Karpas-422 (cell line): ENCODE measurements around the gene SLCO1A2. TPM values are rescaled to one million over a fixed set of nuclear protein-coding genes. Genes with fewer than 3 reads are reported as not detected.

Experiments
- DNase-seq: peaks from one replicate; pipeline ENCODE4 v3.0.0-alpha.2; 2015
- H2AFZ ChIP-seq: fragments of 200-600 bp; sonication (generic); 2 replicates; pipeline ENCODE4 v1.6.1; 2014; ENCODE audit warnings: antibody characterized with exemption, low read length, mixed read lengths
- H3K27ac ChIP-seq: fragments of 200-600 bp; sonication (generic); 2 replicates; pipeline ENCODE4 v1.5.1; 2014; ENCODE audit warnings: mild to moderate bottlenecking, low read length, moderate library complexity
- H3K27me3 ChIP-seq: fragments of 200-600 bp; sonication (generic); 2 replicates; pipeline ENCODE4 v1.6.1; 2014; ENCODE audit warnings: low read length, mixed read lengths
- H3K36me3 ChIP-seq: fragments of 200-600 bp; sonication (generic); 2 replicates; pipeline ENCODE4 v1.6.1; 2014; ENCODE audit warnings: low read length, mixed read lengths; ENCODE audit not compliant: insufficient read depth
- H3K4me1 ChIP-seq: fragments of 200-600 bp; sonication (generic); 2 replicates; pipeline ENCODE4 v1.6.1; 2014; ENCODE audit warnings: mild to moderate bottlenecking, low read length, mixed read lengths
- H3K4me2 ChIP-seq: fragments of 200-600 bp; sonication (generic); 2 replicates; pipeline ENCODE4 v1.6.1; 2014; ENCODE audit warnings: low read length, low read depth, mild to moderate bottlenecking; ENCODE audit not compliant: poor library complexity, severe bottlenecking
- H3K4me3 ChIP-seq: fragments of 200-600 bp; sonication (generic); 2 replicates; pipeline ENCODE4 v1.5.1; 2014; ENCODE audit warnings: mild to moderate bottlenecking, antibody characterized with exemption, low read length, mixed read lengths
- H3K79me2 ChIP-seq: fragments of 200-600 bp; sonication (generic); 2 replicates; pipeline ENCODE4 v1.6.1; 2014; ENCODE audit warnings: mild to moderate bottlenecking, low read length, mixed read lengths
- H3K9ac ChIP-seq: fragments of 200-600 bp; sonication (generic); 2 replicates; pipeline ENCODE4 v1.6.0; 2014; ENCODE audit warnings: low read length
- H3K9me2 ChIP-seq: fragments of 200-600 bp; sonication (generic), shearing (Covaris generic); replicated peaks from 2 replicates; pipeline ENCODE4 v1.6.0; 2014; ENCODE audit warnings: mild to moderate bottlenecking, low read length, moderate library complexity; ENCODE audit not compliant: insufficient read depth
- H3K9me3 ChIP-seq: fragments of 300-700, 200-600 bp; sonication (generic); 2 replicates; pipeline ENCODE4 v1.6.1; 2014; ENCODE audit warnings: low read length, mixed read lengths
- H4K20me1 ChIP-seq: fragments of 200-600 bp; sonication (generic); 2 replicates; pipeline ENCODE4 v1.6.1; 2014; ENCODE audit warnings: mild to moderate bottlenecking, antibody characterized with exemption, low read length, low read depth; ENCODE audit not compliant: insufficient read depth
- total RNA-seq: library from RNA; depleted of rRNA; stranded (reverse); fragments of >200 nt; shearing (Covaris generic); gene quantifications from 2 replicates; pipeline ENCODE4 v1.2.3, GENCODE V29; 2014; ENCODE audit warnings: low replicate concordance

Gene SLCO1A2
- total RNA-seq, 1 experiment from 2014 or later: not detected

- H3K4me3 ChIP-seq: no peak overlapping the region
- no peaks in the 10 kb centered on the region for H3K27me3 ChIP-seq
- H2AFZ ChIP-seq: no peak overlapping the region
- H3K9me2 ChIP-seq: no peaks in the 10 kb centered on the region
- H3K9ac ChIP-seq: no peak overlapping the region
- H3K36me3 ChIP-seq: no peaks in the 10 kb centered on the region
- no peaks in the 10 kb centered on the region for H3K9me3 ChIP-seq
- no peak overlapping the region for H3K4me2 ChIP-seq
- H4K20me1 ChIP-seq: no peaks in the 10 kb centered on the region
- H3K79me2 ChIP-seq: no peaks in the 10 kb centered on the region
- DNase-seq: no peak
- no peaks in the 10 kb centered on the region for H3K4me1 ChIP-seq
- H3K27ac ChIP-seq: no peak overlapping the region
Measured at GRCh38 chr12:21276826-21277225, 57.9 kb downstream of the SLCO1A2 start.

- no peaks in the 10 kb centered on the region for H3K4me1 ChIP-seq
- no peak overlapping the region for H3K4me2 ChIP-seq
- no peaks in the 10 kb centered on the region for H3K9me2 ChIP-seq
- H2AFZ ChIP-seq: no peak overlapping the region
- H3K36me3 ChIP-seq: no peaks in the 10 kb centered on the region
- 0 out of 2 replicates have a peak, but pooled peaks cover 3% of the 10 kb centered on the region for H3K27me3 ChIP-seq
- no peak for DNase-seq
- no peaks in the 10 kb centered on the region for H3K79me2 ChIP-seq
- H3K27ac ChIP-seq: no peak overlapping the region
- no peaks in the 10 kb centered on the region for H3K9me3 ChIP-seq
- no peaks in the 10 kb centered on the region for H4K20me1 ChIP-seq
- H3K9ac ChIP-seq: no peak overlapping the region
- H3K4me3 ChIP-seq: no peak overlapping the region
Measured at GRCh38 chr12:21265932-21266331, 68.8 kb downstream of the SLCO1A2 start.

DNA sequence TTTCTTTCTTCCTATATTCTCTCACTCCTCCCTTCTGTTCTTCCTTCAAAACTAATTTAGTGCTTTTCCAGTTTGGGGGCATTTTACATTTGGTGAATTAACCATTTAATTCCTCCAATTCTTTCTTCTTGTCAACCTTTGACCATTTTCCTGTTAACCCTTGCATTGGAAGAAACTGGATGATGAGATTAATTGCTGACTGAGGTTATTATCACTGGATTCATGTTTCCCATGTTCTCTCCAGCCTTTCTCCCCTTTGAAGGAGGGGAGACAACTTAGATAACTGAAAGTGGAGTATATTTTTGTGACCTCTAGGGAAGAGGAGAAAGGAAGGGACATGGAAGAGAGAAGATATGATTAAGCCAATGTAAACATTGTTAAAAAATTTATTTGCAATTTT, 70.5 kb downstream of the SLCO1A2 start:
- Histone ChIP-seq H3K79me2 (no peaks in the 10 kb centered on the region), H3K9ac (no peak overlapping the region), H3K27ac (no peak overlapping the region), H3K9me3 (no peaks in the 10 kb centered on the region), H3K4me3 (no peak overlapping the region), H3K36me3 (no peaks in the 10 kb centered on the region), H4K20me1 (no peaks in the 10 kb centered on the region), H3K4me1 (no peaks in the 10 kb centered on the region), H2AFZ (no peak overlapping the region), H3K27me3 (0 out of 2 replicates have a peak, but pooled peaks cover 3% of the 10 kb centered on the region), H3K9me2 (no peaks in the 10 kb centered on the region), H3K4me2 (no peak overlapping the region)
- no peak for DNase-seq

DNA sequence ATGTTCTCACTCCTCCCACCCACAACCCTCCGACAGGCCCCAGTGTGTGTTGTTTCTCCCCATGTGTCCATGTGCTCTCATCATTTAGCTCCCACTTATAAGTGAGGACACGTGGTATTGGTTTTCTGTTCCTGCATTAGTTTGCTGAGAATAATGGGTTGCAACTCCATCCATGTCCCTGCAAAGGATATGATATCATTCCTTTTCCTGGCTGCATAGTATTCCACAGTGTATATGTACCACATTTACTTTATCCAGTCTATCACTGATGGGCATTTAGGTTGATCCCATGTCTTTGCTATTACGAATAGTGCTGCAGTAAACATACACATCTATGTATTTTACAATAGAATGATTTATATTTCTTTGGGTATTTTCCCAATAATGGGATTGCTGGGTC, 77.5 kb downstream of the SLCO1A2 start:
- Histone ChIP-seq H3K79me2 (no peaks in the 10 kb centered on the region), H3K9ac (no peak overlapping the region)
- DNase-seq: no peak

GRCh38 chr12:21252070-21252469, 82.6 kb downstream of the SLCO1A2 start:
- Histone ChIP-seq H3K27ac (no peak overlapping the region), H3K79me2 (no peaks in the 10 kb centered on the region), H3K27me3 (no peaks in the 10 kb centered on the region), H3K4me1 (no peaks in the 10 kb centered on the region), H3K4me2 (no peak overlapping the region), H3K9me3 (no peaks in the 10 kb centered on the region), H3K4me3 (no peak overlapping the region), H4K20me1 (no peaks in the 10 kb centered on the region), H3K36me3 (no peaks in the 10 kb centered on the region), H3K9me2 (no peaks in the 10 kb centered on the region), H2AFZ (no peak overlapping the region), H3K9ac (no peak overlapping the region)
- DNase-seq: no peak

More for the DNA sequence above, 77.5 kb downstream of the SLCO1A2 start:
- H3K9me2 ChIP-seq: no peaks in the 10 kb centered on the region
- H3K27ac ChIP-seq: no peak overlapping the region
- H4K20me1 ChIP-seq: no peaks in the 10 kb centered on the region
- H3K36me3 ChIP-seq: no peaks in the 10 kb centered on the region
- H3K4me2 ChIP-seq: no peak overlapping the region
- H3K27me3 ChIP-seq: no peaks in the 10 kb centered on the region
- H3K4me1 ChIP-seq: no peaks in the 10 kb centered on the region
- no peak overlapping the region for H2AFZ ChIP-seq
- no peaks in the 10 kb centered on the region for H3K9me3 ChIP-seq
- no peak overlapping the region for H3K4me3 ChIP-seq

DNA sequence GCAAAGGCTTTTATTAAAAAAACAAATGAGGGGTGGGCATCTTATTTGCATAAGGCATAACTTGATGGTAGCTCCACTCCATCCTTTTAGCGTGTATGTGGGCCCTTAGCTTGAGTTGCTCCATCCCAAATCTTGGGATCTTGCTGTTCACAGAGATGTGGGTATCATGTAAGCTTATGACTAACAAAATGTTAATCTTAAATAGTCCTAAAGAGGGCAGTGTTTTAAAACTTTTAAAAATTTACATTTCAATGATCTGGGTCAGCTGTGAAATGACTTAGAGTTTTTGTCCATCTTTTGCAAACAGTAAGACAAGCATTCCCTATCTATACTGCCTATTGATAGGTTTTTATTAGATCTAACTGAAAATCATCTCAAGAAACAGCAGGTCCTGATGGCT, 86.0 kb downstream of the SLCO1A2 start:
- no peaks in the 10 kb centered on the region for H3K27me3 ChIP-seq
- H3K4me3 ChIP-seq: no peak overlapping the region
- no peak overlapping the region for H3K27ac ChIP-seq
- peak; percentile 51 for DNase-seq
- H3K4me1 ChIP-seq: no peaks in the 10 kb centered on the region
- H4K20me1 ChIP-seq: no peaks in the 10 kb centered on the region
- no peak overlapping the region for H3K9ac ChIP-seq
- no peaks in the 10 kb centered on the region for H3K79me2 ChIP-seq
- H3K36me3 ChIP-seq: no peaks in the 10 kb centered on the region
- H3K4me2 ChIP-seq: no peak overlapping the region
- H3K9me2 ChIP-seq: no peaks in the 10 kb centered on the region
- H2AFZ ChIP-seq: no peak overlapping the region
- no peaks in the 10 kb centered on the region for H3K9me3 ChIP-seq

- Histone ChIP-seq H3K9me3 (no peaks in the 10 kb centered on the region), H3K4me1 (no peaks in the 10 kb centered on the region), H3K79me2 (no peaks in the 10 kb centered on the region), H3K27me3 (no peaks in the 10 kb centered on the region), H2AFZ (no peak overlapping the region), H3K36me3 (no peaks in the 10 kb centered on the region), H3K9ac (no peak overlapping the region), H3K9me2 (no peaks in the 10 kb centered on the region), H3K4me3 (no peak overlapping the region), H3K4me2 (no peak overlapping the region), H4K20me1 (no peaks in the 10 kb centered on the region), H3K27ac (no peak overlapping the region)
- no peak for DNase-seq
Measured at GRCh38 chr12:21239866-21240265, 94.9 kb downstream of the SLCO1A2 start.

- H3K27ac ChIP-seq: no peak overlapping the region
- no peaks in the 10 kb centered on the region for H3K79me2 ChIP-seq
- no peaks in the 10 kb centered on the region for H4K20me1 ChIP-seq
- H3K9me2 ChIP-seq: no peaks in the 10 kb centered on the region
- no peak overlapping the region for H3K4me3 ChIP-seq
- no peaks in the 10 kb centered on the region for H3K27me3 ChIP-seq
- no peak for DNase-seq
- no peaks in the 10 kb centered on the region for H3K36me3 ChIP-seq
- H3K4me2 ChIP-seq: no peak overlapping the region
- no peak overlapping the region for H2AFZ ChIP-seq
- H3K4me1 ChIP-seq: no peaks in the 10 kb centered on the region
- no peaks in the 10 kb centered on the region for H3K9me3 ChIP-seq
- no peak overlapping the region for H3K9ac ChIP-seq
Measured at GRCh38 chr12:21234395-21234794, 100.3 kb downstream of the SLCO1A2 start.

DNA sequence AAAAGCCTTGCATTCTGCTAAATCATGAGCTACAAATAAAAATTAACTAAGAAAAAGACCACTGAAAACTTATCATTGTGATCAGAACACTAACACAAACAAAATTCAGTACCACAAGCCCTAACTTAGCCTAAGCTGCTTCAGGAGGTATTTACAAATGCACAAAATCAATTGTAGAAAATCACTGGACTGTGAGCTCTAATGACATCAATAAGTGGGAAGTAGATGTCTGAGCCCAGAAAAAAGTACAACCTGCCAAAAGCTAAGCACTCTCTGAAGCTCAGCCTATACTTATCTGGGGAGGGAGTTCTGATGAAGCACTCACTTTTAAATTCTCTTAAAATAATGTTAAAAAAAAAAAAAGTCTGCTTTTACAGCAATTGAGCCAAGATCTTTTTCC, 110.8 kb downstream of the SLCO1A2 start:
- no peaks in the 10 kb centered on the region; the same call in 1 of the 2 replicates for H3K9me2 ChIP-seq
- no peaks in the 10 kb centered on the region for H3K79me2 ChIP-seq
- no peaks in the 10 kb centered on the region for H4K20me1 ChIP-seq
- H3K4me1 ChIP-seq: no peaks in the 10 kb centered on the region
- H3K27ac ChIP-seq: no peak overlapping the region
- H2AFZ ChIP-seq: no peak overlapping the region
- H3K9me3 ChIP-seq: no peaks in the 10 kb centered on the region
- H3K4me2 ChIP-seq: no peak overlapping the region
- H3K9ac ChIP-seq: no peak overlapping the region
- H3K4me3 ChIP-seq: no peak overlapping the region
- no peak for DNase-seq
- no peaks in the 10 kb centered on the region for H3K27me3 ChIP-seq
- no peaks in the 10 kb centered on the region for H3K36me3 ChIP-seq
